Measurements from ENCODE around the gene GLCCI1. TPM values are rescaled to one million over a fixed set of nuclear protein-coding genes. Genes with fewer than 3 reads are reported as not detected.

The GLCCI1 gene
- total and polyA plus RNA-seq, 10 of the 15 experiments (the other 5 are each of a cell fraction or from before 2014, with no cell fraction given) = 12.6 to 92.0 (median 27.6) TPM

GRCh38 chr7:8068892-8069686 is 100.5 kb downstream of the GLCCI1 start (continued):
- no peak for TF ChIP-seq USF1 (IDR thresholded peaks at IDR 0.05; ENCODE audit: borderline replicate concordance, extremely low read length, insufficient read depth, low read depth, low read length)

- no peaks in the 10 kb centered on the region for H3K27me3 ChIP-seq (replicated peaks in 1 of 2; ENCODE audit: control insufficient read depth in 2 of 2, insufficient read depth in 2 of 2, low read length in 1 of 2)
- DNase-seq (ENCODE audit: low read depth, low spot score) = no peak
- no peak for ATAC-seq
- H3K79me2 ChIP-seq (ENCODE audit: control insufficient read depth, insufficient read depth, low read length) = peaks cover 15% of the 10 kb centered on the region
- CTCF ChIA-PET = interaction anchor here (0.6 to 1.4 kb wide), 5 partner anchors 26 to 174 kb away, joined by 3 to 9 read pairs (median 3); no protein-coding TSS in a partner anchor
- RAD21 ChIA-PET (ENCODE audit: unreplicated experiment) = interaction anchor here (0.8 to 1.2 kb wide), 3 partner anchors 62 to 118 kb away, joined by 3 read pairs; no protein-coding TSS in a partner anchor
- no peak overlapping the region for H3K27ac ChIP-seq (ENCODE audit: control insufficient read depth, insufficient read depth)
- intact Hi-C loops (cut with micrococcal nuclease; ENCODE audit: unreplicated experiment) = no loop called here
- H3K36me3 ChIP-seq (ENCODE audit: control insufficient read depth in 2 of 2, insufficient read depth in 2 of 2, low read length in 1 of 2) = peaks cover 8 to 33% of the 10 kb centered on the region in 2 experiments
- no peaks in the 10 kb centered on the region; the same call in 1 of the 2 replicates for H4K20me1 ChIP-seq (ENCODE audit: control insufficient read depth, insufficient read depth)
- no peak for TF ChIP-seq CHD1 (IDR thresholded peaks at IDR 0.05; ENCODE audit: low read depth, low read length)
- TF ChIP-seq SIN3A (IDR thresholded peaks at IDR 0.05; ENCODE audit: low read depth, low read length) = no peak
- no peak for TF ChIP-seq DPF2 (IDR thresholded peaks at IDR 0.05)
- TF ChIP-seq ATF2 (IDR thresholded peaks at IDR 0.05; ENCODE audit: low read length) = no peak
- no peak for TF ChIP-seq ZNF24 (IDR thresholded peaks at IDR 0.05)
- TF ChIP-seq JUND (IDR thresholded peaks at IDR 0.05; ENCODE audit: low read depth, low read length) = no peak
- TF ChIP-seq HDAC2 (IDR thresholded peaks at IDR 0.05) = no peak
- TF ChIP-seq SKIL (IDR thresholded peaks at IDR 0.05; ENCODE audit: low read depth, poor library complexity, severe bottlenecking) = no peak
- TF ChIP-seq MAX (IDR thresholded peaks at IDR 0.05; ENCODE audit: low read depth, low read length) = no peak
- no peak for TF ChIP-seq NKRF (conservative IDR thresholded peaks at IDR 0.05)
- no peak for TF ChIP-seq ZNF207 (IDR thresholded peaks at IDR 0.05; ENCODE audit: borderline replicate concordance)
- no peak for TF ChIP-seq HDAC6 (IDR thresholded peaks at IDR 0.05; ENCODE audit: unreplicated experiment)
- H3K9ac ChIP-seq (ENCODE audit: control insufficient read depth, insufficient read depth, low read length) = no peak overlapping the region
- no peak for FAIRE-seq
- H3K9me3 ChIP-seq (replicated peaks; ENCODE audit: control insufficient read depth, insufficient read depth, low read length) = no peaks in the 10 kb centered on the region; the same call in 2 of the 3 replicates
- no TSS peak for BruUV-seq (replicated peaks)
- SMC1A ChIA-PET (ENCODE audit: uncharacterized antibody, unreplicated experiment) = interaction anchor here (0.6 to 2.0 kb wide), 22 partner anchors 10 to 390 kb away, joined by 3 to 7 read pairs (median 4); no protein-coding TSS in a partner anchor
- no peak overlapping the region for H3K4me2 ChIP-seq (ENCODE audit: control insufficient read depth, insufficient read depth)
- no peak overlapping the region for H3K4me3 ChIP-seq
- POLR2A ChIA-PET = interaction anchor here (0.7 to 0.9 kb wide), 2 partner anchors 48 to 65 kb away, joined by 3 read pairs; no protein-coding TSS in a partner anchor
- WGBS (ENCODE audit: insufficient coverage, insufficient replicate concordance, low lambda C conversion rate, missing lambda C conversion rate) = 97% methylated on average over 9 of the region's 9 CpGs
- H3K4me1 ChIP-seq (ENCODE audit: control insufficient read depth, insufficient read depth, low read length) = peaks cover 8% of the 10 kb centered on the region; the same call in 1 of the 2 replicates
- no peak overlapping the region for H2AFZ ChIP-seq (ENCODE audit: control insufficient read depth, low read depth, low read length)
- in situ Hi-C loops (cut with MboI) = no loop called here
Measured at GRCh38 chr7:8070451-8071180, 102.0 kb downstream of the GLCCI1 start.
